ENCODE results near the gene RBFOX2.

The RBFOX2 gene

DNA sequence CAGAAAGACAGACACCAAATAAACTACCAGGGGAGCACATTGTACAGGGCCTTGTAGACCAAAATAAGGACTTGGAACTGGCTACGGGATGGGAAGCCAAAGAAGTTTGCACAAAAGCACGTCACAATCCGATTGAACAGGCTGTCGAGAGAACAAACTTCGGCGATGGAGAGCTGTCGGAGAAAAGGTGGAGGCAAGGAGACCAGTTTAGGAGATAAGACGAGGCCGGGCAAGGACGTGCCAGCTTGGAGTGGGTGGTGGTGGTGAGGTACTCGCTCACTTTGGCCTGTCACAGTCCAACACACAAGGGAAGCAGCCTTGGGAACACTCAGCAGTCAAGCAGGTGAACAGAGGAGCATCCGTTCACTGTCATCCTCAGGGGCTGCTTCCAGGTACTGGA is 291.9 kb downstream of the RBFOX2 start:
- H3K4me3 ChIP-seq (ENCODE audit: low read length), result no peak overlapping the region
- H3K27ac ChIP-seq (ENCODE audit: low read depth, low read length), result no peak overlapping the region
- H3K23ac ChIP-seq (ENCODE audit: low read length), result no peak overlapping the region
- H3K4ac ChIP-seq (ENCODE audit: low read depth, low read length), result no peak overlapping the region
- H3K9ac ChIP-seq (ENCODE audit: low read length), result no peak overlapping the region
- DNase-seq, result no peak
- H3K4me1 ChIP-seq (ENCODE audit: control insufficient read depth, low read depth, low read length), result no peaks in the 10 kb centered on the region
- no peaks in the 10 kb centered on the region for H3K79me1 ChIP-seq (ENCODE audit: low read length)
- H4K5ac ChIP-seq (ENCODE audit: low read length), result no peak overlapping the region
- H3K79me2 ChIP-seq (ENCODE audit: control insufficient read depth, insufficient read depth, low read length), result no peaks in the 10 kb centered on the region
- H2BK120ac ChIP-seq (ENCODE audit: low read depth, low read length), result no peak overlapping the region
- no peaks in the 10 kb centered on the region for H3K27me3 ChIP-seq (ENCODE audit: insufficient read depth, low read length, poor library complexity)
- no peak overlapping the region for H4K8ac ChIP-seq (ENCODE audit: low read depth, low read length)
- H3K36me3 ChIP-seq (ENCODE audit: control insufficient read depth, insufficient read depth, low read length), result no peaks in the 10 kb centered on the region
- H2AK5ac ChIP-seq (ENCODE audit: low read length), result no peak overlapping the region
- no peak overlapping the region for H3K56ac ChIP-seq (ENCODE audit: low read length)
- no CpG with 5 or more reads among the region's 12 CpGs for WGBS (ENCODE audit: extremely low coverage, insufficient coverage, low lambda C conversion rate)
- H2BK15ac ChIP-seq (replicated peaks; ENCODE audit: low read depth), result no peak overlapping the region
- no peak overlapping the region for H3K4me2 ChIP-seq (ENCODE audit: low read length)
- H3K18ac ChIP-seq (ENCODE audit: low read length), result no peak overlapping the region
- H2BK5ac ChIP-seq (ENCODE audit: low read length), result no peak overlapping the region

- Histone ChIP-seq H2BK15ac (replicated peaks; ENCODE audit: low read depth) (no peak overlapping the region), H3K27ac (ENCODE audit: low read depth, low read length) (no peak overlapping the region), H3K18ac (ENCODE audit: low read length) (no peak overlapping the region), H4K5ac (ENCODE audit: low read length) (no peak overlapping the region), H3K79me1 (ENCODE audit: low read length) (no peaks in the 10 kb centered on the region), H3K79me2 (ENCODE audit: control insufficient read depth, insufficient read depth, low read length) (no peaks in the 10 kb centered on the region), H3K27me3 (ENCODE audit: insufficient read depth, low read length, poor library complexity) (no peaks in the 10 kb centered on the region), H3K56ac (ENCODE audit: low read length) (no peak overlapping the region), H3K36me3 (ENCODE audit: control insufficient read depth, insufficient read depth, low read length) (no peaks in the 10 kb centered on the region), H3K9ac (ENCODE audit: low read length) (no peak overlapping the region), H2BK5ac (ENCODE audit: low read length) (no peak overlapping the region), H4K8ac (ENCODE audit: low read depth, low read length) (no peak overlapping the region), H2BK120ac (ENCODE audit: low read depth, low read length) (no peak overlapping the region), H3K4me3 (ENCODE audit: low read length) (no peak overlapping the region), H3K4ac (ENCODE audit: low read depth, low read length) (no peak overlapping the region), H3K23ac (ENCODE audit: low read length) (no peak overlapping the region), H3K4me1 (ENCODE audit: control insufficient read depth, low read depth, low read length) (no peaks in the 10 kb centered on the region), H2AK5ac (ENCODE audit: low read length) (no peak overlapping the region), H3K4me2 (ENCODE audit: low read length) (no peak overlapping the region)
- DNase-seq, result no peak
- WGBS (ENCODE audit: extremely low coverage, insufficient coverage, low lambda C conversion rate), result no CpG with 5 or more reads among the region's 5 CpGs
Observed at GRCh38 chr22:35736166-35736565, 292.5 kb downstream of the RBFOX2 start.

- no peak overlapping the region for H3K4ac ChIP-seq (ENCODE audit: low read depth, low read length)
- H3K36me3 ChIP-seq (ENCODE audit: control insufficient read depth, insufficient read depth, low read length), result no peaks in the 10 kb centered on the region
- no peak overlapping the region for H3K56ac ChIP-seq (ENCODE audit: low read length)
- no peaks in the 10 kb centered on the region for H3K79me2 ChIP-seq (ENCODE audit: control insufficient read depth, insufficient read depth, low read length)
- no peak for DNase-seq
- no peaks in the 10 kb centered on the region for H3K4me1 ChIP-seq (ENCODE audit: control insufficient read depth, low read depth, low read length)
- H2AK5ac ChIP-seq (ENCODE audit: low read length), result no peak overlapping the region
- no peak overlapping the region for H4K8ac ChIP-seq (ENCODE audit: low read depth, low read length)
- H3K79me1 ChIP-seq (ENCODE audit: low read length), result no peaks in the 10 kb centered on the region
- no peak overlapping the region for H2BK15ac ChIP-seq (replicated peaks; ENCODE audit: low read depth)
- H3K27me3 ChIP-seq (ENCODE audit: insufficient read depth, low read length, poor library complexity), result no peaks in the 10 kb centered on the region
- H3K23ac ChIP-seq (ENCODE audit: low read length), result no peak overlapping the region
- no peak overlapping the region for H4K5ac ChIP-seq (ENCODE audit: low read length)
- no CpG with 5 or more reads among the region's 1 CpG for WGBS (ENCODE audit: extremely low coverage, insufficient coverage, low lambda C conversion rate)
- H2BK120ac ChIP-seq (ENCODE audit: low read depth, low read length), result no peak overlapping the region
- H3K4me3 ChIP-seq (ENCODE audit: low read length), result no peak overlapping the region
- no peak overlapping the region for H3K27ac ChIP-seq (ENCODE audit: low read depth, low read length)
- H3K4me2 ChIP-seq (ENCODE audit: low read length), result no peak overlapping the region
- no peak overlapping the region for H3K9ac ChIP-seq (ENCODE audit: low read length)
- no peak overlapping the region for H2BK5ac ChIP-seq (ENCODE audit: low read length)
- no peak overlapping the region for H3K18ac ChIP-seq (ENCODE audit: low read length)
Observed at GRCh38 chr22:35735542-35735941, 293.1 kb downstream of the RBFOX2 start.

- Histone ChIP-seq H4K8ac (ENCODE audit: low read depth, low read length) (no peak overlapping the region), H3K79me1 (ENCODE audit: low read length) (no peaks in the 10 kb centered on the region), H3K18ac (ENCODE audit: low read length) (no peak overlapping the region), H3K56ac (ENCODE audit: low read length) (no peak overlapping the region), H2BK15ac (replicated peaks; ENCODE audit: low read depth) (no peak overlapping the region), H3K9ac (ENCODE audit: low read length) (no peak overlapping the region), H3K79me2 (ENCODE audit: control insufficient read depth, insufficient read depth, low read length) (no peaks in the 10 kb centered on the region), H2BK5ac (ENCODE audit: low read length) (no peak overlapping the region), H3K4ac (ENCODE audit: low read depth, low read length) (no peak overlapping the region), H4K5ac (ENCODE audit: low read length) (no peak overlapping the region), H3K4me3 (ENCODE audit: low read length) (no peak overlapping the region), H3K23ac (ENCODE audit: low read length) (no peak overlapping the region), H3K4me2 (ENCODE audit: low read length) (no peak overlapping the region), H2AK5ac (ENCODE audit: low read length) (no peak overlapping the region), H3K27ac (ENCODE audit: low read depth, low read length) (no peak overlapping the region), H3K27me3 (ENCODE audit: insufficient read depth, low read length, poor library complexity) (no peaks in the 10 kb centered on the region), H3K36me3 (ENCODE audit: control insufficient read depth, insufficient read depth, low read length) (no peaks in the 10 kb centered on the region), H2BK120ac (ENCODE audit: low read depth, low read length) (no peak overlapping the region), H3K4me1 (ENCODE audit: control insufficient read depth, low read depth, low read length) (no peaks in the 10 kb centered on the region)
- no peak for DNase-seq
- no CpG with 5 or more reads among the region's 7 CpGs for WGBS (ENCODE audit: extremely low coverage, insufficient coverage, low lambda C conversion rate)
Observed at GRCh38 chr22:35734517-35734827, 294.2 kb downstream of the RBFOX2 start.

GRCh38 chr22:35733791-35734516 is 294.7 kb downstream of the RBFOX2 start:
- H3K27me3 ChIP-seq (ENCODE audit: insufficient read depth, low read length, poor library complexity), result no peaks in the 10 kb centered on the region
- no peak overlapping the region for H3K4me2 ChIP-seq (ENCODE audit: low read length)
- no peaks in the 10 kb centered on the region for H3K4me1 ChIP-seq (ENCODE audit: control insufficient read depth, low read depth, low read length)
- no peak overlapping the region for H3K56ac ChIP-seq (ENCODE audit: low read length)
- DNase-seq, result no peak
- no peak overlapping the region for H4K8ac ChIP-seq (ENCODE audit: low read depth, low read length)
- H3K79me2 ChIP-seq (ENCODE audit: control insufficient read depth, insufficient read depth, low read length), result no peaks in the 10 kb centered on the region
- H2BK120ac ChIP-seq (ENCODE audit: low read depth, low read length), result no peak overlapping the region
- no peak overlapping the region for H3K23ac ChIP-seq (ENCODE audit: low read length)
- no peak overlapping the region for H4K5ac ChIP-seq (ENCODE audit: low read length)
- no peak overlapping the region for H3K4me3 ChIP-seq (ENCODE audit: low read length)
- no peak overlapping the region for H3K18ac ChIP-seq (ENCODE audit: low read length)
- no CpG with 5 or more reads among the region's 7 CpGs for WGBS (ENCODE audit: extremely low coverage, insufficient coverage, low lambda C conversion rate)
- no peaks in the 10 kb centered on the region for H3K36me3 ChIP-seq (ENCODE audit: control insufficient read depth, insufficient read depth, low read length)
- H3K79me1 ChIP-seq (ENCODE audit: low read length), result no peaks in the 10 kb centered on the region
- H2AK5ac ChIP-seq (ENCODE audit: low read length), result no peak overlapping the region
- no peak overlapping the region for H3K9ac ChIP-seq (ENCODE audit: low read length)
- no peak overlapping the region for H3K27ac ChIP-seq (ENCODE audit: low read depth, low read length)
- no peak overlapping the region for H2BK5ac ChIP-seq (ENCODE audit: low read length)
- H3K4ac ChIP-seq (ENCODE audit: low read depth, low read length), result no peak overlapping the region
- H2BK15ac ChIP-seq (replicated peaks; ENCODE audit: low read depth), result no peak overlapping the region

DNA sequence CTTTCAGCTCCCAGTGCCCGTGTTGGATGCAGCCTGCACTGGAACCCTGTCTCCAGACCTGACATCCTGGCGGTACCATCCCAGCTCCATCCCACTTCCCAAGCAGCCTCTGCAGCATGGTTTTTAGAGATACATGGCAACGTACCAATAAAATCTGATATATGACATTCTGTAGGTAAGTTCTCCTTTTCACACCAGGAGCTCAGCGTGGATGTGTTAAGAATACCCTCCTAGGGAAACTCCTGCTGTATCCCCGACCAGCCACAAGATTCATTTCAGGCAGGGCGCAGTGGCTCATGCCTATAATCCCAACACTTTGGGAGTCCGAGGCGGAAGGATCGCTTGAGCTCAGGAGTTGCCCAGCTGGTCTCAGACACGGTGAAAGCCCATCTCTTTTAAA is 295.6 kb downstream of the RBFOX2 start:
- H3K4me2 ChIP-seq (ENCODE audit: low read length), result no peak overlapping the region
- DNase-seq, result no peak
- no peaks in the 10 kb centered on the region for H3K27me3 ChIP-seq (ENCODE audit: insufficient read depth, low read length, poor library complexity)
- H3K79me2 ChIP-seq (ENCODE audit: control insufficient read depth, insufficient read depth, low read length), result no peaks in the 10 kb centered on the region
- no peak overlapping the region for H3K4ac ChIP-seq (ENCODE audit: low read depth, low read length)
- no peaks in the 10 kb centered on the region for H3K36me3 ChIP-seq (ENCODE audit: control insufficient read depth, insufficient read depth, low read length)
- no peak overlapping the region for H2AK5ac ChIP-seq (ENCODE audit: low read length)
- no peak overlapping the region for H3K23ac ChIP-seq (ENCODE audit: low read length)
- H4K8ac ChIP-seq (ENCODE audit: low read depth, low read length), result no peak overlapping the region
- no CpG with 5 or more reads among the region's 10 CpGs for WGBS (ENCODE audit: extremely low coverage, insufficient coverage, low lambda C conversion rate)
- H3K27ac ChIP-seq (ENCODE audit: low read depth, low read length), result no peak overlapping the region
- no peak overlapping the region for H2BK5ac ChIP-seq (ENCODE audit: low read length)
- no peak overlapping the region for H3K56ac ChIP-seq (ENCODE audit: low read length)
- no peak overlapping the region for H3K18ac ChIP-seq (ENCODE audit: low read length)
- H3K4me1 ChIP-seq (ENCODE audit: control insufficient read depth, low read depth, low read length), result no peaks in the 10 kb centered on the region
- no peak overlapping the region for H4K5ac ChIP-seq (ENCODE audit: low read length)
- no peaks in the 10 kb centered on the region for H3K79me1 ChIP-seq (ENCODE audit: low read length)
- H3K9ac ChIP-seq (ENCODE audit: low read length), result no peak overlapping the region
- H2BK120ac ChIP-seq (ENCODE audit: low read depth, low read length), result no peak overlapping the region
- no peak overlapping the region for H3K4me3 ChIP-seq (ENCODE audit: low read length)
- H2BK15ac ChIP-seq (replicated peaks; ENCODE audit: low read depth), result no peak overlapping the region
